ENCODE results near the gene RRH. TPM values are rescaled to one million over a fixed set of nuclear protein-coding genes. Genes with fewer than 3 reads are reported as not detected.
"Not testable (repeated sequence)": the region's sequence is repeated elsewhere in the genome, so short reads cannot be mapped to it uniquely, and the experiment has no call there.

The RRH gene, protein sequence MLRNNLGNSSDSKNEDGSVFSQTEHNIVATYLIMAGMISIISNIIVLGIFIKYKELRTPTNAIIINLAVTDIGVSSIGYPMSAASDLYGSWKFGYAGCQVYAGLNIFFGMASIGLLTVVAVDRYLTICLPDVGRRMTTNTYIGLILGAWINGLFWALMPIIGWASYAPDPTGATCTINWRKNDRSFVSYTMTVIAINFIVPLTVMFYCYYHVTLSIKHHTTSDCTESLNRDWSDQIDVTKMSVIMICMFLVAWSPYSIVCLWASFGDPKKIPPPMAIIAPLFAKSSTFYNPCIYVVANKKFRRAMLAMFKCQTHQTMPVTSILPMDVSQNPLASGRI
- total RNA-seq = 0.34 TPM

DNA sequence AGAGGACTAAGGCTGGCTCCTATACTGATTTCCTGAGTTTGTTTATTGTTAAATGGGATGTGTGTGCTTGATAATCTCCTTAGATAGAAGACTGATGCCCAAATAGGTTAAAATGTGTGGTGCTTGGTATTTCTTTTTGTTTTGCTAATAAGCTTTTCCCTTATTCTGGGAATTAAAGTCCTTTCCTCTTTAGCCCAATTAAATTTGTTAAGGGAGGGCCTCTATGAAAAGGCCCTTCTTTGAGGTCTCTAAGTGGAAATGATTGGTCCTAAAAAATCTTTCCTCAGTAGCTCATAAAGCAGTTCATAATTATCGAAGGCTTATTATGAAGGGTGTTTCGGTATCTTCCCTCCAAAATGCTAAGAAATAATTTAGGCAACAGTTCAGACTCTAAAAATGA lies at the start of gene RRH:
Gene RRH (plus strand): TSS at position 301 of the 400 bp plus-strand sequence. CDS start 56 bp downstream, at position 357.
- no peak for DNase-seq (ENCODE audit: low spot score)

DNA sequence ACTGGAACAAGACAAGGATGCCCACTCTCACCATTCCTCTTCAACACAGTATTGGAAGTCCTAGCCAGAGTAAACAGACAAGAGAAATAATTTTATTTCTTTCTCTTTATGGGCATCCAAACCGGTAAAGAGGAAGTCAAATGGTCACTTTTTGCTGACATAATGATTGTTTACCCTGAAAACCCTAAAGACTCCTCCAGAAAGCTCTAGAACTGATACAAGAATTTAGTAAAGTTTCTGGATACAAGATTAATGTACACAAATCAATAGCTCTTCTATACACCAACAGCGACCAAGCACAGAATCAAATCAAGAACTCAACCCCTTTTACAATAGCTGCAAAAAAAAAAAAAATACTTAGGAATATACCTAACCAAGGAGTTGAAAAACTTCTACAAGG lies 45.7 kb upstream of the RRH start:
- DNase-seq (ENCODE audit: low spot score) = not testable (repeated sequence)

DNA sequence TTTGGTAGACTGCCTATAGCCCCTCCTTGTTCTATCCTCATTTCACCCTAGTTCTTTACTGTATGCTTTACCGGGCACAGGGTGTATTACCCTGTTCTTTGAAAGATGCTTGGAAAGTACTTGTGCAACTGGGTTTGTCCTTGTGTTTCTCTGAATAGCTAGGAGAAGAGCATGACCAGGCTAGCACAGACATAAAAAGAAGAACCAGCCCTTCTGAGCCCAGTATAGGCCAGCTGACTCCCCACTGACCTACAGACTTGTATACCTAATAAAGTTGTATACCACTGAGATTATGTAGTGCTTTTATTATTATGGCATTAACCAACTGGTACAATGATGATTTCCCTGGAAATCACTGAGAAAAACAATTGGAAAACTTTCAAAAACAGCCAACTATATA lies 40.9 kb upstream of the RRH start:
- no peak for DNase-seq (ENCODE audit: low spot score)

DNA sequence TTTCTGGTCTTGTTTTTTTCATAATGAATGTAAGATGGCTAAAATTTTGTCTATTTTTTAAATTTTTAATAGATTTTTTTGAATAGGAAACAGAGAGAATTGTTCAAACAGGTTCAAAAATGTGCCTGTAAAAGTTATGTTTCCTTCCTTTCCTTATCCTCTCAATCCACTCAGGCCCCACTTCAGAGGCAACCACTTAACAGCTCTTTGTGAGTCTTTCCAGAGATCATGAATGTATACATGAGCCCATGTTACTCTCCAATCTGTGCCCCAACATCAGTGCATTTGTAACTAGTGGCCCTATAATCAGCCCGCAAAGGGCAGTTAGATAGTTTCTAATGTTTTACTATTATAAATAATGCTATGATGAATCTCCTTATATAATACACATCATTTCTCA lies 40.0 kb upstream of the RRH start:
- DNase-seq (ENCODE audit: low spot score) = no peak

DNA sequence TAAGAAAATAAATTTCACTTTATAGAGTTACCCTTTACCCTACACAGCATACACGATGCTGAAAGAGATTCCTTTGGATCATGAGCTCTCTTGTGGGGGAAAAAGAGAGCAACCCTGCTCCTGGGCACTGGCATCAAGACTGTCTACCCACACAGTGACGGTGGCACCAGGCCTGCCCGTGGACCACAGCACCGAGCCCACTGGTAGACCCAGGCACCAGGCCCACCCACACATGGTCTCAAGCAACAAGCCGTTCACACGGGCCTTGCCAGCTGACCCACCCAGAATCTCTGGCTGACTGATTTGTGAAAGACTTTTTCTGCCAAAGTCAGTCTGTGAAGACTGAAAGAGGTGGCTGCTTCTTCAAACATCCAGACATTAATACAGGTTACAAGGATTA lies 32.7 kb upstream of the RRH start:
- no peak for DNase-seq (ENCODE audit: low spot score)

DNA sequence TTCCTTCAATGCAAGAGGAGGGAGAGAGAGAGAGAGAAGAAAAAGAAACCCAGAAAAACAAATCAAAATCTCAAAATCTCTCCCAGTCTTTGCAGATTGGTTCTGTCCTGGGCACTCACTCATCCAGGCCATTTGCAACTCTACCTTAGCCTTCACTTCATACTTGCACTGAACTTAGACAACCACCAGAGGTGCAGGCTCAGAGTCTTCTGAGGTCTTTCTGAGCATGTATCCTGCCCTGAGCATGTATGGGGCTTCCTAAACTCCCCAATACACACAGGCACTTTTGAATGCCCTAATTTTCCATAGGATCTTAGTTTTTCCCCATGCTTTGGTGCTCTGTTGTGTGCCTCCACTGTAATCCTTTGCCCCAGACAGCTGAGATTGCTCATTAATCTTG lies 28.9 kb upstream of the RRH start:
- DNase-seq (ENCODE audit: low spot score) = no peak

DNA sequence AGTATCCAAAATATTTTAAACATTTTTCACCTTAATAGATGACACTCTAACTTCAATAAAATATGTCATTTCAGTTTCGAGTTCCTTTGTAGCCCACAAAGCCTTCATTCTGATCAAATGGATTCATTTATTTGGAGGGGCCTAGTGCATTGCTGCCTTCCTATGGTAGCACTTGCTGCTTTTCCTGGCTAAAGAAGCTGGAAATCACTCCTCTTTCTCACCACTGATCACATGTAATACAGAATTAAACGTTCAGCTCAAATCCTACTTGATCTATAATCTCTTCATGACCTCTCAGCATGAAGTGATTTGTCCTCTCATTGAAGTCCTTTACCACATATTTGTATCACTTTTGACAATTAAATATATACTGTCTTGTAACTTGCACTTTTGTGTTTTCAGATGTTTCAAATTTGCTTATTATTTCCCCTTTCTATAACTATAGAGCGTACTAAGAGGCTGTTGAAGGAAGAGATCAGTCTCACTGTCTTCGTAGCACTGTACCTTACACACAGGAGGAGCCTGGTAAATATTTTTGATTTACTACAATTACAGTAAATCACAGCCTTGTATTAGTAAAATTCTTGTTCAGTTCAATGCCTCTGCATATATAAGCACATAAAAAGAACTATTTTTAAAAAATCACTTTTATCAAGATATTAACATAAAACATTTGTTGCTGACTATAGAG lies 26.5 kb upstream of the RRH start:
- DNase-seq (ENCODE audit: low spot score) = no peak

DNA sequence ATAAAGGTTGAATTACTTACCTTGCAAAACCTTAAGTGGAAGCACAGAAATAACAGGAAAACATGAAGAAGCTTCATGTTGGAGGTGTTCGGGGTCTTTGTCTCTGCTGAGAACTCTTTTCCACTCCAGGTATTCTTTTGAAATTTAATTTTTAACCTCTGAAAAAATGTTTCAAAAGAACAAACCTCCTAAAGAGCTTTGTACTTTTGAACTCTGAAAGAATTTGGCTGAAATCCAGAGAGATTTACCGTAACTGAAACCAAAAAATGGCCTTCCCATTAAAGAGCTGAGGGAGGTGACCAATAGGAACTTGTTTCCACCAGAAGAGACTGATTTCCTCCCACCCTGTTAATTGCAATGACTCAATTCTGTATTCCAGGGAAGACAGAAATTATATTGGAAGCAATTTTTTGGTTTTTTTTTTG lies 25.9 kb upstream of the RRH start, which contains the start of gene CFI:
Gene CFI (minus strand): TSS at position 105 of the 425 bp plus-strand sequence. CDS start 28 bp downstream, at position 77.
- no peak for DNase-seq (ENCODE audit: low spot score)

DNA sequence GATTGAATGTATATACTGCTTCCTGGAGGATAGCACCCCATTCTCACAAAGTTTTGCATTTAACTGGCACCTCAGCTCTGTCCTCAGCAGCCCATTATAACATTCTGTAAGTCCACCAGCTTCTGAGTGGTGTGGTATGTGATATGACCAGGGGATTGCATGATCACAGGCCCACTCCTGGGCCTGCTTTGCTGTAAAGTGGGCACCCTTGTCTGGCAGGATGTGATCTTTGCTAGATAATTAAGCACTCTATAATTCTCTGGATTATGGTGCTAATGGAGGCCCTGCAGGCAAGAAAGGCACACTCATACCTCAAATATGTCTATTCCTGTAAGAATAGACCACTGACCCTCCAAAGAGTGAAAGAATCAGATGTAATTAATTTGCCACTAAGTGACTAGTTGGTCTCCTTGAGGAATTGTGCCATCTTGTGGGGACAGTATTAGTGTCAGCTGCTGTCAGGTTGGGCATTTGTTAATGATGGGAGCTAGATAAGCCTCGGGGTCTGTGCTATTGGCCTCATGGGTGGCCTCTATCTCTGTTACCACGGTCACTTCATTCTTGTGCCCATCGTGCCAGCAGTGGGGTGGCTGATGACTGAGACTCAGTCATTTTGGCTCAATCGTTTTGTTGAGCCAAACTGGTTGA lies 23.7 kb upstream of the RRH start:
- no peak for DNase-seq (ENCODE audit: low spot score)

DNA sequence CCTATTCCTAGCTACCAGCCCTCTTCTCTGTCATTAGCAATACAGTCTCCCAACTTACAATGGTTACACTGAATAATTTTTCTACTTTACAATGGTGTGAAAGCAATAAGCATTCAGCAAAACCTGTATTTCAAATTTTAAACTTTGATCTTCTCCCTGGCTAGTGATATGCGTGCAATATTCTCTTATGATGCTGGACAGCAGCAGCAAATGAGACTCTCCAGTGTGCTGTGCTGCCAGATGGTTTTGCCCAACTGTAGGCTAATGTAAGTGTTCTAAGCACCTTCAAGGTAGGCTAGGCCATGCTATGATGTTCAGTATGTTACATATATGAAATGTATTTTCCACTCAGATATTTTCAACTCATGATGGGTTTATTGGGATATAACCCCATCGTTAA lies 18.1 kb upstream of the RRH start:
- no peak for DNase-seq (ENCODE audit: low spot score)

DNA sequence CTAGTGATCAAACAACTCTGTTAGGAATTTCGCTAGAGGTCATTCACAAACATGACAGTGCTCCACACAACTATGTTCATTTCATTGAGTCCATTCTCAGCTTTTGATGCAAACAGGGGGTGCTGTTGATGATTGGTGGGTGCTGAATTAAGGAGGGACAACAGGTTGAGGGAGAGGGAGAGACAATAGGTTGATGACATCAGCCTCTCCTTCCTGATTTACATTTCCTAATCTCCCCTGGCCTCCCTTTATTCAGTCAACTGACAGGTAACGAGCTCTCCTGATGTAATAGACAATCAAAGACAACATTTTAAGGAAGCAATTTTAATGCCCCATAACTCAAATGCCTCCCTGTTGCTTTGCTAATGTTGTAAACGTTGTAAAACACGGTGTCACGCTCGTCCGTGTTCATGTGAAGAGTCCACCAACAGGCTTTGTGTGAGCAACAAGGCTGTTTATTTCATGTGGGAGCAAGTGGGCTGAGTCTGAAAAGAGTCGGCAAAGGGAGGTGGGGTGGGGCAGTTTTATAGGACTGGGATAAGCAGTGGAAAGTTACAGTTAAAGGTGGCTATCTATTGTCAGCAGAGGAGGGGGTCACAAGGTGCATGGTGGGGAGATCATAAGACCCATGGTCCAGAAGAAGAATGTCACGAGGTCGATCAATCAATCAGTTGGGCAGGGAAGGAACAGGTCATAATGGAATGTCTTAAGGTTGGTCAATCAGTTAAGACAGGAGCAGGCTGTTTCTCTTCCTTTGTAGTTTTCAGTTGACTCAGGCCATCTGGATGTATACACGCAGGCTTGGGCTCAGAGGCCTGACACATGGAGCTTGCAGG lies 17.0 kb upstream of the RRH start:
- DNase-seq (ENCODE audit: low spot score) = no peak

DNA sequence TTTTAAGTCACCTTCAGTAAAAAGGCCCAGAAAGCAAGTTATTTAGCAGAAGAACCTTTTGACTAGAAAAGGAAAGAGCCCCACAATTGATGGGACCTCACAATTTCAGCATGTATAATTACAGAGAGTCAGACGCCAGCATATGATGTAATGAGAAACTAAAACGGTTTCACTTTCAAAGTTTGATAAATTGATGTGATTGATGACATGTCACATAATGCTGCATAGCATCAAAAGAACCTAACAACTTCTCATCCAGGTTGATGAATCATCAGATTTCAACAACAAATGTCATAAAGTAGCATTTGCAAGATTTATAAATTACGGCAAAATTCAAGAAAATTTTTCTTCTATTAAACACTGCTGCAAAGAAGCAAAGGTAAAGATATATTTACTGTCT lies 16.1 kb upstream of the RRH start:
- DNase-seq (ENCODE audit: low spot score) = no peak

DNA sequence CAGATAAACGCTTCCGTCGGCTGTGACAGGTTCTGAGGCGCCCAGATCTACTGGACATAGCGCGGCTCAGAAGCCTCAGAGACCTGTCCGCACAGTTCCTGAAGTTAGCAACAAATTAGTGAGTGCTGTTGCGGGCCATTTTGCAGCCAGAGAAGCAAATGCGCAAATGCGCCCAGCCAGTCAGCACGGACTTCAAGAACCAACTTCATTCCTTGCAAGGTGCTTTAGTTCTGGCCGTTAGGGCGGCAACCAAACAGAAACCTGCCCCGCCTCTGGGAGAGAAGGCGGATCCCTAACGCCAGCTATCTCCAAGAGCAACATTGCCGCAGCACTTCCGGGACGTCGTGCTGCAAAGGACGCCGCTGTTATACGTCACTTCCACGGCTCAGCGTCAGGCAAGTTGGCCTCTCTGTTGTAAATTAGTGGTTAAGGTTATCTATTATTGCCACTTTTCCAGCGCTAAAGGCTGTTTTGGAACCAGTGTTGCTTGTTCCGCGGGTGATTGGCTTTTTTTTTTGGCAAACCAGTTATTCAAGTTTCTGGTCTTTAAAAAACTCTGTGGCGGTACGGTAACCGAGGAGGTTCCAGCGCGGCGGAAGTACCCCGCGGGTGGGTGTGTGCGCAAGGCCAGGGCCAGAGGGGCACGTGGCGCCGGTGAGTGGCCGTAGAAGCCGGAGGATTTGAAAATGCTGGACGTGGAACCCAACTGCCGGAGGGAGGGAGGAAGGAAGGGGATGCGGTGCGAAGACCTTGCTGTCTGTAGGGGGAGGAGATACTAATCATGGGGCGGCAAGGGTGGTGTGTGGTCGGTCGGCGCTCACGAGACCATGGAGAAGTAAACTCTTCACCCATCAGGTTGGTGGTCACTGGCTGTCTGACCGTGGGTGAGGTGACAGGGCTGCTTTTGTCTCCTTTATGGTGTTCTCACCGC lies 12.4 kb upstream of the RRH start, which contains the start of gene GAR1:
Gene GAR1 (plus strand): TSS at position 612 of the 931 bp plus-strand sequence. CDS start 403 bp downstream, outside the sequence.
- DNase-seq (ENCODE audit: low spot score) = peak; percentile 90

DNA sequence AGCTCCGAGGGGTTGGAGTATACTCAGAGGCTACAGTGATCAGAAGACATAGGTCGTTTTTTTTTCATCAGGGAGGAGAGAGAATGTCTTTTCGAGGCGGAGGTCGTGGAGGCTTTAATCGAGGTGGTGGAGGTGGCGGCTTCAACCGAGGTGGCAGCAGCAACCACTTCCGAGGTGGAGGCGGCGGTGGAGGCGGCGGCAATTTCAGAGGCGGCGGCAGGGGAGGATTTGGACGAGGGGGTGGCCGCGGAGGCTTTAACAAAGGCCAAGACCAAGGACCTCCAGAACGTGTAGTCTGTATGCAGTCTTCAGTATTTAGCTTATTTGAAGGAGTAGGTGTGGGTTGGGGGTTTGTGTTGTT lies 11.7 kb upstream of the RRH start:
- no peak for DNase-seq (ENCODE audit: low spot score)

DNA sequence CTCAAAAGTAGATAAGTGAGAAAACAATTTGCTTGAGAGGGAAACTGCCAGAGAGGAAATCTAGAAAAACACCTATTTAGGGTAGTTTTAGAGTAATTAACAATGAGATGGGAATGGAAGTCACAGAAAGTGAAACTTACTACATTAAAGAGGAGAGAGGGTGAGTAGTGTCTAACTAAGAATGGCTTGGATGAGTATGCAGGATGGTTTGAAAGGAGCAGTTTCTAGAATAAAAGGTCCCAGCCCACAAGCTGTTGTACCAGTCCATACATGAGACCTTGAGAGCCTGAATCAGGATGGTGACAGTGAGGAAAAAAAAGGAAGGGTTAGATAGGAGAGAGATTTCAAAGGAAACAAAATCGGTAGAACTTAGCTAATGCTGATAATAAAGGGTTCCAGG lies 10.9 kb upstream of the RRH start:
- no peak for DNase-seq (ENCODE audit: low spot score)

DNA sequence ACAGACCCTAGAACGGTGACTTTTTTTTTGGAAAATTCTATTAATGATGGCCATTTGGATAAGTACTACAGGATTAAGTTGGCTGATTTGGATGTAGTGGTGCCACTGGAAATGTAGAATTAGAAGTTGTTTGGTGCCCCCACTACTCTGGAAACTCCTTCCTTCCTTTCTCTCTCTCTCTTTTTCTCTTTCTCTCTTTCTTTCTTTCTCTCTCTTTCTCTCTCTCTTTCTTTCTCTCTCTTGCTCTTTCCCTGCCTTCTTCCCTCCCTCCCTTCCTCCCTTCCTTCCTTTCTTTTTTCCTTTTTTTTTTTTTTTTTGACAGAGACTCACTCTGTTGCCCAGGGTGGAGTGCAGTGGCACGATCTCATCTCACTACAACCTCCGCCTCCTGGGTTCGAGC lies 9.5 kb upstream of the RRH start:
- no peak for DNase-seq (ENCODE audit: low spot score)

DNA sequence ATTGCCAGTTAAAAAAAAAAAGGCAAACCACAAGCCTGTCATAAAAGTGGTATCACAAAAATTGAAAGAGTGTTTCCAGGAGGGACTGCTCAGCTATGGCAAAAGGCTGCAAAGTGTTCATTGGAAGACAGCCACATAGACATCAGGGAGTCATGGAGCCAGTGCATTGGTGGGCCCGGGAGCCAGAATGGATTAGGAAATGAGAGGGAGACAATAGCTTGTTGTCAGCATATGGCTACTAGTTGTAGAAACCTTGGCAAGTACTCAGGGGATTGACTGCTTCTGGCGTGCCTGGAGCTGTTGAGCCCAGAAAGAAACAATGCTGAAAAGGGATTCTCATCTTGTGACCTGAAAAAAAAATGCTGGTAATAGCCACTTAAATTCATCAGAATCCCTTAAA lies 7.2 kb upstream of the RRH start:
- DNase-seq (ENCODE audit: low spot score) = no peak

DNA sequence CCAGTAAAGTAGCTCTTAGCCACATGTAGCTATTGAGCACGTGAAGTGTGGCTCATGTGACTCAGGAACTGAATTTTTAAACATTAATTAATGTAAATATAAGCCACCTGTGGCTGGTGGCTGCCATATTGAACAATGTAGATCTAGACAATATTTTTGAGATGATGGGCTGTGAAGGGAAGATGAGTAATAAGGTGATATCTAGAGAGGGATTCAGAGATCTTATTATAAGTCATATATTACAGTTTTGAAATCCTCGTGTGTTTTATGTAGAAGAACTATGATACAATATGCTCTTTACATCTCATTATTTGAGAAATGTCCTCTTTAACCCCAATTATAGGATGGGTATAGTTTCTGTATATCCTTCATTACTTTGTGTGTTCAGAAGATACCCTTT lies 6.6 kb upstream of the RRH start:
- no peak for DNase-seq (ENCODE audit: low spot score)

DNA sequence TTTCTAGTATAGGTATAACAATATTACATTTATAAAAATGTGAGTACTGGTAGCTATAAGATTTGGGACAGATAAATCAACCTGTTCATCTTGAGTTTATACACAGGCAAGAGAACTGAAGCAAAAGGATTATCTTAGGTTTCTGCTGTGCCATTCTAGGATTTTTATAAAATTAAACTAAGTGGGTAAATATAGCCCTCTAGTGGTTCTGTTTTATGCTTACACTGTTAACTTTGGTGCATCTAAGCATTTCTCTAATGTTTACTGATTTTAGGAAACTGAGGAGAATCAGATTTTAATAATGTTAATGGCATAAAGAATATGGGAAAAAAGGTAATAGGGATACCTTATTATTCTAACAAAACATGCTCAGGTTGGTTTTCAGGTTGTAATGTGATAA lies 1.1 kb upstream of the RRH start:
- DNase-seq (ENCODE audit: low spot score) = no peak

DNA sequence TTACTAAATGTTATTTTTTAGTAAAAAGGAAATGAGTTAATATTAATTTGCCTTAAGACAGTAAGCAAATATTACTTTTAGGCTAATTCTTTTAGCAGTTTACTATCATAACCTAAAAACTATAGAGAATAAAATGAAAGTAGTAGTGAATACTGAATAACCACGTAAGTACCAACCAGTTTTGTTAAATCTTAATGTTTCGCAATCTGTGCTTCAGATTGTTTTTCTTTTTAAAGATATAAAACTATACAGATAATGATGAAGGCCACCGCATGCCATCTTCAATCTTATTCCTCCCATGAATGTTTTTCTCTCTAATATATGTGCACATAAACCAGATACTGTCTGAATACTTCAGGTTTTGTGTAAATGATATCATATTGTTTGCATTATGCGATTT lies 6.0 kb downstream of the RRH start:
- DNase-seq (ENCODE audit: low spot score) = no peak

DNA sequence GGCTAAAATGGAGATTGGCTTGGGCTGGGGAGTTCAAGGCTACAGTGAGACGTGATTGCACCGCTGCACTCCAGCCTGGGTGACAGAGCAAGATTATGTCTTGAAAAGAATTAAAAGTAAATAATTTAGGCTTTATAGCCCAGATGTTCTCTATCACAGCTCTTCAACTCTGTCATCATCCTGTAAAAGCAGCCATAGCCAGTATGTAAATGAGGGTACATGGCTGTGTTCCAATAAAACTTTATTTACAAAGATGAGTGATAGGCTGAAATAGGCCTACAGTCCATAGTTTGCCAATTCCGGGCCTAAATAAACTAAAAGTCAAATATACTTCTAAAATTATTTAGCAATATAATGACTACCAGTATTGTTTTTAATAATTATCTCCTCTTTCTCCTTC lies 9.2 kb downstream of the RRH start:
- DNase-seq (ENCODE audit: low spot score) = no peak
